Endodermal cell (in vitro differentiated cells): Measurements from ENCODE around the gene MN1. TPM values are rescaled to one million over a fixed set of nuclear protein-coding genes. Genes with fewer than 3 reads are reported as not detected.

Source experiments
- DNase-seq: peaks from one replicate; pipeline ENCODE4 v3.0.0-alpha.2; 2017
- H3K27ac ChIP-seq: 2 replicates; pipeline ENCODE4 v1.5.1; 2013; ENCODE audit warnings: mild to moderate bottlenecking, low read depth, low read length, moderate library complexity
- H3K27me3 ChIP-seq: 2 replicates; pipeline ENCODE4 v1.6.1; 2013; ENCODE audit warnings: mild to moderate bottlenecking, low read length, moderate library complexity; ENCODE audit not compliant: insufficient read depth, control insufficient read depth, poor library complexity, severe bottlenecking
- H3K36me3 ChIP-seq: 2 replicates; pipeline ENCODE4 v1.7.0; 2013; ENCODE audit warnings: mild to moderate bottlenecking, low read length, moderate library complexity; ENCODE audit not compliant: control insufficient read depth, insufficient read depth
- H3K4me1 ChIP-seq: one replicate; pipeline ENCODE4 v1.7.0; 2013; ENCODE audit warnings: low read length; ENCODE audit not compliant: control insufficient read depth, insufficient read depth
- H3K4me3 ChIP-seq: 2 replicates; pipeline ENCODE4 v1.5.1; 2013; ENCODE audit warnings: mild to moderate bottlenecking, low read length, moderate library complexity
- H3K9ac ChIP-seq: 2 replicates; pipeline ENCODE4 v1.6.1; 2013; ENCODE audit warnings: mild to moderate bottlenecking, low read length, moderate library complexity; ENCODE audit not compliant: poor library complexity, severe bottlenecking; ENCODE audit errors: extremely low read depth
- H3K9me3 ChIP-seq: 2 replicates; pipeline ENCODE4 v1.6.1; 2013; ENCODE audit warnings: mild to moderate bottlenecking, low read length, moderate library complexity; ENCODE audit not compliant: control insufficient read depth
- H3K27ac Mint-ChIP-seq: 2 replicates; pipeline ENCODE4 v1.8.0; 2020; ENCODE audit warnings: mixed read lengths
- H3K27me3 Mint-ChIP-seq: 2 replicates; pipeline ENCODE4 v1.8.0; 2021; ENCODE audit warnings: mild to moderate bottlenecking, mixed read lengths; ENCODE audit not compliant: insufficient read depth
- H3K36me3 Mint-ChIP-seq: 2 replicates; pipeline ENCODE4 v1.8.0; 2020; ENCODE audit warnings: low read depth, mixed read lengths
- H3K4me1 Mint-ChIP-seq: 2 replicates; pipeline ENCODE4 v1.8.0; 2020; ENCODE audit warnings: mixed read lengths
- H3K4me3 Mint-ChIP-seq: 2 replicates; pipeline ENCODE4 v1.8.0; 2020; ENCODE audit warnings: mild to moderate bottlenecking, moderate library complexity, mixed read lengths
- H3K9me3 Mint-ChIP-seq: 2 replicates; pipeline ENCODE4 v1.8.0; 2020; ENCODE audit warnings: mild to moderate bottlenecking, mixed read lengths
- WGBS, 2 experiments: methylation state at CpG; one replicate each; pipeline versions ENCODE4 v1.1.5 to v1.1.7; 2013; ENCODE audit warnings: missing lambda C conversion rate in 2 of 2, mixed read lengths in 1 of 2; ENCODE audit not compliant: insufficient coverage in 1 of 2, insufficient read length in 1 of 2; 5-methylcytosine and 5-hydroxymethylcytosine counted together
- total RNA-seq, 2 donors: library from RNA; stranded (reverse); fragmentation: NEBNext Ultra II Directional in 1 of 2; extraction: Animal tissue kit (Norgen Biotek cat#: 25700) in 1 of 2; gene quantifications; 2 replicates in 1 of 2; 3 replicates in 1 of 2; pipeline ENCODE4 v1.2.1, GENCODE V29; 2021
- TF ChIP-seq, protein P1 (sequence below): fragments of 200-600 bp; sonication (generic); conservative IDR thresholded peaks from 2 replicates; pipeline ENCODE4 v1.5.0; 2021; ENCODE audit warnings: antibody characterized with exemption, mild to moderate bottlenecking

Gene MN1
- total RNA-seq, 2 donors from 2014 or later, result 4.4 to 17.8 TPM

DNA sequence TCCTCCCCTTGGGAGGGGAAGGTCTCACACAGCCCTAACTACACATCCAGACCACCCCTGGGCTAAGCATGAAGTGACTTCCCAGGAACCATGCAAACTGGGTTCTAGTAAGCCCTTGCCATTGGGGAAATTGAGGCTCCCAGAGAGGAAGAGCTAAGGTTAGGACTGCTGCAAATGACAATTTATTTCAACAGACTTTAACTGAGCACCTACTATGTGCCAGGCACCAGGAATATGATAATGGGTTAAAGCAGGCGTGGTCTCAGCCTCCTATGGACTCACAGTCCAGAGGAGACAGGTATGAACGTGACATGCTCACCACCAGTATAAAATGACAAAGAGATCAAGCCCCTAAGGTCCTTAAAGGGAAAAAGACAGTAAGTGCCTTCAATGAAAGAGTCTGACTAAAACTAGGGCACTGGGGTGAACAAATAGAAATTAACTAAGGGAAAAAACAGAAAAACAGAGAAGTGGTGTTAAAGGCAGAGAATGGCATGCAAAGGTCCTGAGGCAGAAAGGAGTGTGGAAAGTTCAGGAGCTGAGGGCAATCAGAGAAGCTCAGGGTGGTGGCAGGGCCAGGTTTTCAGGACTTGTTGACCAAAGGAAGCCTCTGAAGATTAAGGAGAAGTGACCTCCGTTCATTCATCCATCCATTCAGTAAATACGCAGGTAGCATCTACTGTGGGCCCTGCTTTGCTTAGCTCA is 14.4 kb upstream of the MN1 start:
- H3K9me3 Mint-ChIP-seq, result peaks cover 1% of the 10 kb centered on the region
- H3K27ac Mint-ChIP-seq, result no peak overlapping the region
- peaks cover 3% of the 10 kb centered on the region for H3K27me3 Mint-ChIP-seq
- H3K4me1 Mint-ChIP-seq, result peaks cover 8% of the 10 kb centered on the region
- Histone ChIP-seq H3K9ac (no peak overlapping the region), H3K9me3 (peaks cover 5% of the 10 kb centered on the region), H3K27me3 (no peaks in the 10 kb centered on the region), H3K4me3 (no peak overlapping the region), H3K36me3 (no peaks in the 10 kb centered on the region), H3K27ac (no peak overlapping the region), H3K4me1 (peaks cover 8% of the 10 kb centered on the region)
- TF ChIP-seq, protein P1, sequence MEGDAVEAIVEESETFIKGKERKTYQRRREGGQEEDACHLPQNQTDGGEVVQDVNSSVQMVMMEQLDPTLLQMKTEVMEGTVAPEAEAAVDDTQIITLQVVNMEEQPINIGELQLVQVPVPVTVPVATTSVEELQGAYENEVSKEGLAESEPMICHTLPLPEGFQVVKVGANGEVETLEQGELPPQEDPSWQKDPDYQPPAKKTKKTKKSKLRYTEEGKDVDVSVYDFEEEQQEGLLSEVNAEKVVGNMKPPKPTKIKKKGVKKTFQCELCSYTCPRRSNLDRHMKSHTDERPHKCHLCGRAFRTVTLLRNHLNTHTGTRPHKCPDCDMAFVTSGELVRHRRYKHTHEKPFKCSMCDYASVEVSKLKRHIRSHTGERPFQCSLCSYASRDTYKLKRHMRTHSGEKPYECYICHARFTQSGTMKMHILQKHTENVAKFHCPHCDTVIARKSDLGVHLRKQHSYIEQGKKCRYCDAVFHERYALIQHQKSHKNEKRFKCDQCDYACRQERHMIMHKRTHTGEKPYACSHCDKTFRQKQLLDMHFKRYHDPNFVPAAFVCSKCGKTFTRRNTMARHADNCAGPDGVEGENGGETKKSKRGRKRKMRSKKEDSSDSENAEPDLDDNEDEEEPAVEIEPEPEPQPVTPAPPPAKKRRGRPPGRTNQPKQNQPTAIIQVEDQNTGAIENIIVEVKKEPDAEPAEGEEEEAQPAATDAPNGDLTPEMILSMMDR, result no peak
- H3K4me3 Mint-ChIP-seq, result no peak overlapping the region
- WGBS, 2 experiments, result 91 to 100% methylated on average over 3 to 4 of the region's 4 CpGs
- DNase-seq, result no peak
- no peaks in the 10 kb centered on the region for H3K36me3 Mint-ChIP-seq

DNA sequence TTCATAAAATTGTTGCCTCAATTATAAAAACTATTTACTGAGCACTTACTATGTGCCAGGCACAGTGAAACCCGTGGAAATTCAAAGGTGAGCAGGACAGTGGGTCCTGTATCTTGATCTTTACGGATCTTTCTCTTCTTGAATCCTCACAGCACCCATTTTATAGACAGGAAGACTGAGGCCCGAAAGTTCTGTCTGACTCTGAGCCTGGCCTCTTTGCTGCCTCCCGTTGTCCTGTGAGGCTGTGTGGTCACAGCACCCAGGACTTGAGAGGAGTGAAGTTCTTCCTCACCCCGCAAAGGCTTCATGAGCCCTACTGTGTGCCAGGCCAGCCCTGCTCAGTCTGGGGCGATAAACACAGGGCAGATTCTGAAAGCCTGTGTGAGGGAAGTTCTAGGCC is 13.4 kb upstream of the MN1 start:
- Histone ChIP-seq H3K4me1 (peaks cover 15% of the 10 kb centered on the region), H3K27me3 (no peaks in the 10 kb centered on the region), H3K36me3 (no peaks in the 10 kb centered on the region), H3K27ac (no peak overlapping the region), H3K9me3 (peaks cover 1% of the 10 kb centered on the region), H3K9ac (no peak overlapping the region), H3K4me3 (no peak overlapping the region)
- Mint-ChIP-seq H3K4me3 (no peak overlapping the region), H3K36me3 (no peaks in the 10 kb centered on the region), H3K27me3 (peaks cover 3% of the 10 kb centered on the region), H3K27ac (no peak overlapping the region), H3K9me3 (peaks cover 1% of the 10 kb centered on the region), H3K4me1 (peaks cover 15% of the 10 kb centered on the region)
- TF ChIP-seq, protein P1, result no peak
- no peak for DNase-seq
- 84 to 85% methylated on average over 3 to 6 of the region's 6 CpGs for WGBS, 2 experiments

DNA sequence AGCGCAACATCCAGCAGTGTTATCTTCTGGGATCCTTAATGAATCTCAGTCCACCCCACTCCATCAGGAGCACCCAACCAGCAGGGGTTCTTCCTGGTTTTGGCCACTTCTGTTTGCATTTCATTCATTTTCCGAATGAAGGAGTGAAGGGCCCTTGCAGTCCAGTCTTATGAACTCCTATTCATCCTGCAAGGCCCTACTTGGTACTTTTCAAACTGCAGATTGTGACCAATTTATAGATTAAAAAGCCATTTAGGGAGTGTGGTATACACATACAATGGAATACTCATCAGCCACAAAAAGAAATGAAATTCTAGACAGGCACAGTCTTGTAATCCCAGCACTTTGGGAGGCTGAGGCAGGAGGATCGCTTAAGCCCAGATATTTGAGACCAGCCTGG is 10.2 kb upstream of the MN1 start:
- no peaks in the 10 kb centered on the region for H3K36me3 ChIP-seq
- H3K36me3 Mint-ChIP-seq, result no peaks in the 10 kb centered on the region
- no peaks in the 10 kb centered on the region for H3K9me3 Mint-ChIP-seq
- WGBS, 2 experiments, result 93 to 95% methylated on average over 2 to 3 of the region's 3 CpGs
- no peak overlapping the region for H3K27ac Mint-ChIP-seq
- TF ChIP-seq, protein P1, result no peak
- H3K4me3 Mint-ChIP-seq, result no peak overlapping the region
- peaks cover 25% of the 10 kb centered on the region for H3K27me3 Mint-ChIP-seq
- peaks cover 33% of the 10 kb centered on the region for H3K4me1 Mint-ChIP-seq
- peaks cover 16% of the 10 kb centered on the region for H3K4me1 ChIP-seq
- peaks cover 19% of the 10 kb centered on the region for H3K27me3 ChIP-seq
- H3K9me3 ChIP-seq, result no peaks in the 10 kb centered on the region
- no peak overlapping the region for H3K9ac ChIP-seq
- no peak for DNase-seq
- no peak overlapping the region for H3K27ac ChIP-seq
- no peak overlapping the region for H3K4me3 ChIP-seq
